Renal pelvis (tissue), 4 donors: ENCODE results near the gene SAXO2. TPM values are rescaled to one million over a fixed set of nuclear protein-coding genes. Genes with fewer than 3 reads are reported as not detected.
"Not testable (repeated sequence)": the region's sequence is repeated elsewhere in the genome, so short reads cannot be mapped to it uniquely, and the experiment has no call there.

Experiments
- DNase-seq: peaks from one replicate; pipeline ENCODE4 v3.0.0-alpha.2; 2013
- polyA plus RNA-seq, 3 donors: library from polyadenylated mRNA; unstranded; fragments of 120-200 nt; gene quantifications; one replicate each; pipeline ENCODE4 v1.2.1, GENCODE V29; 2013; ENCODE audit not compliant: insufficient read length in 3 of 3

SAXO2 gene
- polyA plus RNA-seq, 3 donors, result 4.4 to 9.3 (median 7.7) TPM

- DNase-seq, result not testable (repeated sequence)
These were observed 19.8 kb downstream of the SAXO2 start for GRCh38 chr15:82282386-82282785.

GRCh38 chr15:82284381-82284780 lies 21.8 kb downstream of the SAXO2 start:
- not testable (repeated sequence) for DNase-seq

- DNase-seq, result not testable (repeated sequence)
These were observed 23.9 kb downstream of the SAXO2 start for GRCh38 chr15:82286475-82286874.

GRCh38 chr15:82288202-82288601 lies 25.6 kb downstream of the SAXO2 start:
- not testable (repeated sequence) for DNase-seq

- DNase-seq, result no peak
These were observed 29.7 kb downstream of the SAXO2 start for GRCh38 chr15:82292271-82292670.

- DNase-seq, result no peak
These were observed 31.6 kb downstream of the SAXO2 start for GRCh38 chr15:82294061-82294690.

GRCh38 chr15:82297546-82297945 lies 34.9 kb downstream of the SAXO2 start:
- no peak for DNase-seq

GRCh38 chr15:82298032-82298431 lies 35.4 kb downstream of the SAXO2 start:
- no peak for DNase-seq

GRCh38 chr15:82298520-82298919 lies 35.9 kb downstream of the SAXO2 start:
- peak; percentile 5 for DNase-seq

GRCh38 chr15:82299511-82299914 lies 36.9 kb downstream of the SAXO2 start:
- not testable (repeated sequence) for DNase-seq

GRCh38 chr15:82300326-82300725 lies 37.7 kb downstream of the SAXO2 start:
- not testable (repeated sequence) for DNase-seq

GRCh38 chr15:82300883-82301282 lies 38.3 kb downstream of the SAXO2 start:
- no peak for DNase-seq

- no peak for DNase-seq
These were observed 38.8 kb downstream of the SAXO2 start for GRCh38 chr15:82301296-82302016.

GRCh38 chr15:82303956-82304777 lies 41.5 kb downstream of the SAXO2 start:
- DNase-seq, result no peak

GRCh38 chr15:82304778-82305090 lies 42.1 kb downstream of the SAXO2 start:
- no peak for DNase-seq

GRCh38 chr15:82305621-82306048 lies 43.0 kb downstream of the SAXO2 start:
- DNase-seq, result no peak

GRCh38 chr15:82306791-82307713 lies 44.4 kb downstream of the SAXO2 start:
- DNase-seq, result no peak

- DNase-seq, result no peak
These were observed 45.1 kb downstream of the SAXO2 start for GRCh38 chr15:82307714-82308081.

GRCh38 chr15:82309802-82310201 lies 47.2 kb downstream of the SAXO2 start:
- no peak for DNase-seq

- not testable (repeated sequence) for DNase-seq
These were observed 48.7 kb downstream of the SAXO2 start for GRCh38 chr15:82311321-82311720.

- peak; percentile 7 for DNase-seq
These were observed 50.1 kb downstream of the SAXO2 start for GRCh38 chr15:82312586-82313349.
